Mesenchymal stem cell (in vitro differentiated cells and primary cell): ENCODE results near the gene DHX29.

Experiments used
- DNase-seq: peaks from one replicate; pipeline ENCODE4 v3.0.0-alpha.2; 2013
- H2AFZ ChIP-seq: one replicate; pipeline ENCODE4 v1.6.1; 2013; ENCODE audit warnings: low read depth, mild to moderate bottlenecking, control low read depth, inconsistent platforms, low read length, moderate library complexity
- H2AK5ac ChIP-seq: 2 replicates; pipeline ENCODE4 v1.6.1; 2013; ENCODE audit warnings: low read length, moderate library complexity, mild to moderate bottlenecking, inconsistent platforms; ENCODE audit not compliant: severe bottlenecking
- H2BK120ac ChIP-seq: one replicate; pipeline ENCODE4 v1.6.1; 2013; ENCODE audit warnings: low read depth, mild to moderate bottlenecking, inconsistent platforms, low read length, moderate library complexity
- H2BK12ac ChIP-seq, 2 experiments: one replicate each; pipeline ENCODE4 v1.6.1; 2013; ENCODE audit warnings: inconsistent platforms in 2 of 2, low read length in 2 of 2, mild to moderate bottlenecking in 2 of 2, moderate library complexity in 2 of 2, control low read depth in 1 of 2
- H2BK15ac ChIP-seq: one replicate; pipeline ENCODE4 v1.6.1; 2013; ENCODE audit warnings: mild to moderate bottlenecking, low read depth, inconsistent platforms; ENCODE audit not compliant: poor library complexity, severe bottlenecking
- H2BK5ac ChIP-seq: 2 replicates; pipeline ENCODE4 v1.6.1; 2013; ENCODE audit warnings: low read depth, mild to moderate bottlenecking, low read length, control low read depth, inconsistent platforms; ENCODE audit not compliant: poor library complexity, severe bottlenecking
- H3K14ac ChIP-seq, 2 experiments: one replicate each; pipeline ENCODE4 v1.6.1; 2013; ENCODE audit warnings: inconsistent platforms in 2 of 2, low read length in 2 of 2, control low read depth in 1 of 2, mild to moderate bottlenecking in 1 of 2, moderate library complexity in 1 of 2
- H3K18ac ChIP-seq, 2 experiments: one replicate each; pipeline ENCODE4 v1.6.1; 2013; ENCODE audit warnings: inconsistent platforms in 2 of 2, low read length in 2 of 2, control low read depth in 1 of 2, low read depth in 1 of 2, mild to moderate bottlenecking in 1 of 2
- H3K23ac ChIP-seq, 2 experiments: one replicate each; pipeline ENCODE4 v1.6.1; 2013; ENCODE audit warnings: inconsistent platforms in 2 of 2, low read length in 2 of 2, mild to moderate bottlenecking in 2 of 2, moderate library complexity in 2 of 2, control low read depth in 1 of 2
- H3K27ac ChIP-seq: 2 replicates; pipeline ENCODE4 v1.5.1; 2013; ENCODE audit warnings: mild to moderate bottlenecking, moderate library complexity, low read length, control low read depth, inconsistent platforms; ENCODE audit not compliant: poor library complexity, severe bottlenecking
- H3K27me3 ChIP-seq, 2 experiments: 2 replicates each; pipeline versions ENCODE4 v1.6.1 to v1.7.0; 2013; ENCODE audit warnings: low read length in 2 of 2, mild to moderate bottlenecking in 2 of 2, moderate library complexity in 2 of 2, control low read depth in 1 of 2, inconsistent platforms in 1 of 2; ENCODE audit not compliant: control insufficient read depth in 1 of 2, insufficient read depth in 1 of 2
- H3K36me3 ChIP-seq, 2 experiments: 2 replicates each; pipeline versions ENCODE4 v1.6.1 to v1.7.0; 2013; ENCODE audit warnings: low read length in 2 of 2, control low read depth in 1 of 2, inconsistent platforms in 1 of 2, low read depth in 1 of 2, mild to moderate bottlenecking in 1 of 2; ENCODE audit not compliant: insufficient read depth in 2 of 2, control insufficient read depth in 1 of 2
- H3K4ac ChIP-seq, 2 experiments: one replicate each; pipeline ENCODE4 v1.6.1; 2013; ENCODE audit warnings: inconsistent platforms in 2 of 2, low read length in 2 of 2, mild to moderate bottlenecking in 2 of 2, moderate library complexity in 2 of 2, control low read depth in 1 of 2, low read depth in 1 of 2
- H3K4me1 ChIP-seq: 2 replicates; pipeline ENCODE4 v1.6.1; 2013; ENCODE audit warnings: low read depth, low read length, control low read depth; ENCODE audit not compliant: control insufficient read depth, insufficient read depth
- H3K4me2 ChIP-seq: 2 replicates; pipeline ENCODE4 v1.6.1; 2013; ENCODE audit warnings: low read length, mild to moderate bottlenecking, inconsistent platforms; ENCODE audit not compliant: poor library complexity, severe bottlenecking
- H3K4me3 ChIP-seq, 2 experiments: 2 replicates each; pipeline versions ENCODE4 v1.5.1 to v1.7.0; 2013; ENCODE audit warnings: low read length in 2 of 2, mild to moderate bottlenecking in 2 of 2, control low read depth in 1 of 2, low read depth in 1 of 2; ENCODE audit not compliant: insufficient read depth in 1 of 2
- H3K79me1 ChIP-seq: replicated peaks from 2 replicates; pipeline ENCODE4 v1.6.1; 2013; ENCODE audit warnings: mild to moderate bottlenecking, control low read depth, low read length, inconsistent platforms; ENCODE audit not compliant: poor library complexity, severe bottlenecking
- H3K9ac ChIP-seq: 2 replicates; pipeline ENCODE4 v1.7.0; 2013; ENCODE audit warnings: mild to moderate bottlenecking, low read length, moderate library complexity
- H3K9me3 ChIP-seq: 2 replicates; pipeline ENCODE4 v1.7.0; 2013; ENCODE audit warnings: mild to moderate bottlenecking, low read length; ENCODE audit not compliant: control insufficient read depth
- H4K8ac ChIP-seq: one replicate; pipeline ENCODE4 v1.6.1; 2013; ENCODE audit warnings: inconsistent platforms, mild to moderate bottlenecking, low read length, moderate library complexity
- H4K91ac ChIP-seq: one replicate; pipeline ENCODE4 v1.6.1; 2013; ENCODE audit warnings: mild to moderate bottlenecking, low read length, inconsistent platforms
- WGBS: methylation state at CpG from one replicate; pipeline ENCODE4 v1.1.7; 2013; ENCODE audit warnings: mixed read lengths; 5-methylcytosine and 5-hydroxymethylcytosine counted together

The DHX29 gene

DNA sequence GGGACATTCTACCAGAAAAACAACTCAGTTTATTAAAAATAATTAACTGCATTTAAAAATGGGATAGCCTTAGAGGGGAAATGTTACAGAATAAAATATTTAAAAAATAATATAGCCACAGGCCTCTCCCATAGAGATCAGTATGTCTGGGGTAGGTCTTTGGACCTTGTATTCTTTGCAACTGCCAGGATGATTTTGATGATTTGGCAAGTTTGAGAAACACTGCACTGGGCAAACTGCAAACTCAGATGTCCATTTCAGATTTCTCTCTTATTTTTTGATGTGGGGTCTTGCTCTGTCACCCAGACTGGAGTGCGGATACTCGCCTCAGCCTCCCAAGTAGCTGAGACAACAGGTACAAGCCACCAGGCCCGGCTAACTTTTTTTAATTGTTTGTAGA, 49.2 kb downstream of the DHX29 start:
- no peak overlapping the region for H3K27ac ChIP-seq
- no peak overlapping the region for H2BK12ac ChIP-seq
- H3K4me2 ChIP-seq: no peak overlapping the region
- H2BK120ac ChIP-seq: no peak overlapping the region
- H2BK5ac ChIP-seq: no peak overlapping the region
- H3K36me3 ChIP-seq: peaks cover 7 to 96% of the 10 kb centered on the region in 2 experiments
- 100% methylated on average over 3 of the region's 3 CpGs for WGBS
- no peak overlapping the region for H2BK15ac ChIP-seq
- H3K14ac ChIP-seq: no peak overlapping the region
- no peaks in the 10 kb centered on the region for H3K27me3 ChIP-seq
- H4K91ac ChIP-seq: no peak overlapping the region
- H3K18ac ChIP-seq: no peak overlapping the region
- H4K8ac ChIP-seq: no peak overlapping the region
- no peak overlapping the region for H3K9ac ChIP-seq
- no peak overlapping the region for H3K4me3 ChIP-seq
- H2AFZ ChIP-seq: no peak overlapping the region
- no peak overlapping the region for H3K4ac ChIP-seq
- no peak overlapping the region for H2AK5ac ChIP-seq
- no peak overlapping the region for H3K23ac ChIP-seq
- DNase-seq: no peak
- H3K9me3 ChIP-seq: no peaks in the 10 kb centered on the region
- H3K79me1 ChIP-seq: peaks cover 2% of the 10 kb centered on the region
- no peaks in the 10 kb centered on the region for H3K4me1 ChIP-seq

- Histone ChIP-seq H3K36me3 (peaks cover 7 to 64% of the 10 kb centered on the region in 2 experiments), H2BK5ac (no peak overlapping the region), H3K4me3 (no peak overlapping the region), H3K23ac (no peak overlapping the region), H3K9ac (no peak overlapping the region), H3K9me3 (no peaks in the 10 kb centered on the region), H4K8ac (no peak overlapping the region), H3K4me2 (no peak overlapping the region), H3K27me3 (no peaks in the 10 kb centered on the region), H3K4ac (no peak overlapping the region), H2AFZ (no peak overlapping the region), H4K91ac (no peak overlapping the region), H2BK120ac (no peak overlapping the region), H3K14ac (no peak overlapping the region), H2BK15ac (no peak overlapping the region), H2BK12ac (no peak overlapping the region), H3K79me1 (no peaks in the 10 kb centered on the region), H3K4me1 (no peaks in the 10 kb centered on the region), H3K18ac (no peak overlapping the region), H2AK5ac (no peak overlapping the region), H3K27ac (no peak overlapping the region)
- DNase-seq: no peak
- 93% methylated on average over 2 of the region's 4 CpGs for WGBS
Measured at GRCh38 chr5:55254802-55255201, 52.7 kb downstream of the DHX29 start.

DNA sequence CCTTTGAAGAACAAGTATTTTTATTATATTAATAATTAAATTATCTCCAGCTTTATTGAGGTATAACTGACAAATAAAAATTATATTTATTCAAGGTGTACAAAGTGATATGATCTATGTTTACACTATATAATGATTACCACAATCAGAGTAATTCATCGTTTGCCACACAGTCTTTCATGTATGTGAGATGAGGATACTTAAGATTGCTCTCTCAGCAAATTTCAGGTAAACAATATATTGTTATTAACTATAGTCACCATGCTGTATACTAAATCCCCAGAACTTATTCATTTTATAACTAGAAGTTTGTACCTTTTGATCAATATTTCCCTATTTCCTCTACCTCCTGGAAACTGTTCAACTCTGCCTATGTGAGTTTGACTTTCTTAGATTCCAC, 57.4 kb downstream of the DHX29 start:
- Histone ChIP-seq H3K79me1 (no peaks in the 10 kb centered on the region), H3K9me3 (peaks cover 11% of the 10 kb centered on the region), H3K27ac (no peak overlapping the region)

DNA sequence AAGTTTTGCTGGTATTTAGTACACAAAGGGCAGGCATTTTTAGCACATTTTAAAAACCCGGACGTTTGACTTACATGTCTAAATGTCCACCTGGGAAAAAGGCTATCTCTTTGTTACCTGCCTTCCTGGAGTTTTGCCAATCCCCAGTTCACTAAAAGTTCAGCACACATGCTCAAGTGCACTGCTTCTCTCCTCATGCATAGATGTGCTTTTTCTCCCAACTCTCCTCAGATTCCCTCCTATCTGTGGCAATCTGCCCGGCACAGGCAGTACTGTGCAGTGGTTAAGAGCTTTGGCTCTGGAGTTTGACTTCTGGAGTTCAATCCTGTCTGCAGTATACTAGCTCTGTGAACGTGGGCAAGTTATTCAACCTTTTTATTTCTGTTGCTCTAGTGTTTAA, 65.7 kb downstream of the DHX29 start:
- H3K36me3 ChIP-seq: no peaks in the 10 kb centered on the region

More for the DNA sequence above, 57.4 kb downstream of the DHX29 start:
- no peak overlapping the region for H2BK120ac ChIP-seq
- no peak overlapping the region for H2BK5ac ChIP-seq
- H2BK12ac ChIP-seq: no peak overlapping the region
- no peak overlapping the region for H3K23ac ChIP-seq
- no peak overlapping the region for H2AFZ ChIP-seq
- no peak overlapping the region for H4K8ac ChIP-seq
- H2BK15ac ChIP-seq: no peak overlapping the region
- DNase-seq: no peak
- WGBS: no CpG with 5 or more reads among the region's 1 CpG
- peaks cover 0 to 17% of the 10 kb centered on the region in 2 experiments for H3K36me3 ChIP-seq
- peaks cover under 1 to 7% of the 10 kb centered on the region in 2 experiments for H3K27me3 ChIP-seq
- H2AK5ac ChIP-seq: no peak overlapping the region
- H3K4ac ChIP-seq: no peak overlapping the region
- no peak overlapping the region for H3K9ac ChIP-seq
- H3K4me2 ChIP-seq: no peak overlapping the region
- H3K4me1 ChIP-seq: no peaks in the 10 kb centered on the region
- no peak overlapping the region for H3K4me3 ChIP-seq
- H3K14ac ChIP-seq: no peak overlapping the region
- no peak overlapping the region for H4K91ac ChIP-seq
- no peak overlapping the region for H3K18ac ChIP-seq

More for the DNA sequence above, 65.7 kb downstream of the DHX29 start:
- no peak overlapping the region for H3K14ac ChIP-seq
- H2BK15ac ChIP-seq: no peak overlapping the region
- H3K9ac ChIP-seq: no peak overlapping the region
- WGBS: 78% methylated on average over 4 of the region's 4 CpGs
- no peaks in the 10 kb centered on the region for H3K4me1 ChIP-seq
- H3K27ac ChIP-seq: no peak overlapping the region
- no peaks in the 10 kb centered on the region for H3K9me3 ChIP-seq
- H3K27me3 ChIP-seq: peaks cover 21 to 39% of the 10 kb centered on the region in 2 experiments
- H4K91ac ChIP-seq: no peak overlapping the region
- no peak overlapping the region for H2AFZ ChIP-seq
- H3K18ac ChIP-seq: no peak overlapping the region
- no peak overlapping the region for H2BK120ac ChIP-seq
- H2BK5ac ChIP-seq: no peak overlapping the region
- no peak overlapping the region for H3K4ac ChIP-seq
- no peak overlapping the region for H3K23ac ChIP-seq
- no peak overlapping the region for H3K4me3 ChIP-seq
- no peak overlapping the region for H3K4me2 ChIP-seq
- no peaks in the 10 kb centered on the region for H3K79me1 ChIP-seq
- no peak overlapping the region for H2AK5ac ChIP-seq
- no peak overlapping the region for H2BK12ac ChIP-seq
- DNase-seq: no peak
- H4K8ac ChIP-seq: no peak overlapping the region
